Measurements from ENCODE around the gene C12orf54. TPM values are rescaled to one million over a fixed set of nuclear protein-coding genes. Genes with fewer than 3 reads are reported as not detected.
"Not testable (repeated sequence)": the region's sequence is repeated elsewhere in the genome, so short reads cannot be mapped to it uniquely, and the experiment has no call there.

Gene C12orf54
- polyA plus RNA-seq, 1 experiment = not detected

DNA sequence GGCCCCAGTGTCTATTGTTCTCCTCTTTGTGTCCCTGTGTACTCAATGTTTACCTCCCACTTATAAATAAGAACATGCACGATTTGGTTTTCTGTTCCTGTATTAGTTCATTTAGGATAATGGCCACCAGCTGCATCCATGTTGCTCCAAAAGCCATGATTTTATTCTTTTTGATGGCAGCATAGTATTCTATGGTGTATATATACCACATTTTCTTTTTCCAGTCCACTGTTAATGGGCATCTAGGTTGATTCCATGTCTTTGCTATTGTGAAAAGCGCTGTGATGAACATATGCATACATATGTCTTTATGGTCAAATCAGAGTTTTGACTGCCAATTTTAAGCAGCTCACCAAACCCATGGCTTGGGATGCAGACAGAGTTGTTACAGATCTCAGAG, 27.2 kb upstream of the C12orf54 start:
- POLR2A ChIA-PET = no interaction called here
- TF ChIP-seq, protein P1, sequence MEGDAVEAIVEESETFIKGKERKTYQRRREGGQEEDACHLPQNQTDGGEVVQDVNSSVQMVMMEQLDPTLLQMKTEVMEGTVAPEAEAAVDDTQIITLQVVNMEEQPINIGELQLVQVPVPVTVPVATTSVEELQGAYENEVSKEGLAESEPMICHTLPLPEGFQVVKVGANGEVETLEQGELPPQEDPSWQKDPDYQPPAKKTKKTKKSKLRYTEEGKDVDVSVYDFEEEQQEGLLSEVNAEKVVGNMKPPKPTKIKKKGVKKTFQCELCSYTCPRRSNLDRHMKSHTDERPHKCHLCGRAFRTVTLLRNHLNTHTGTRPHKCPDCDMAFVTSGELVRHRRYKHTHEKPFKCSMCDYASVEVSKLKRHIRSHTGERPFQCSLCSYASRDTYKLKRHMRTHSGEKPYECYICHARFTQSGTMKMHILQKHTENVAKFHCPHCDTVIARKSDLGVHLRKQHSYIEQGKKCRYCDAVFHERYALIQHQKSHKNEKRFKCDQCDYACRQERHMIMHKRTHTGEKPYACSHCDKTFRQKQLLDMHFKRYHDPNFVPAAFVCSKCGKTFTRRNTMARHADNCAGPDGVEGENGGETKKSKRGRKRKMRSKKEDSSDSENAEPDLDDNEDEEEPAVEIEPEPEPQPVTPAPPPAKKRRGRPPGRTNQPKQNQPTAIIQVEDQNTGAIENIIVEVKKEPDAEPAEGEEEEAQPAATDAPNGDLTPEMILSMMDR (IDR thresholded peaks at IDR 0.05; ENCODE audit: insufficient read depth, low read depth, low read length) = no peak
- CTCF ChIA-PET = interaction anchor here (1.8 kb wide), 1 partner anchor 13 kb away, joined by 4 read pairs; no protein-coding TSS in a partner anchor

DNA sequence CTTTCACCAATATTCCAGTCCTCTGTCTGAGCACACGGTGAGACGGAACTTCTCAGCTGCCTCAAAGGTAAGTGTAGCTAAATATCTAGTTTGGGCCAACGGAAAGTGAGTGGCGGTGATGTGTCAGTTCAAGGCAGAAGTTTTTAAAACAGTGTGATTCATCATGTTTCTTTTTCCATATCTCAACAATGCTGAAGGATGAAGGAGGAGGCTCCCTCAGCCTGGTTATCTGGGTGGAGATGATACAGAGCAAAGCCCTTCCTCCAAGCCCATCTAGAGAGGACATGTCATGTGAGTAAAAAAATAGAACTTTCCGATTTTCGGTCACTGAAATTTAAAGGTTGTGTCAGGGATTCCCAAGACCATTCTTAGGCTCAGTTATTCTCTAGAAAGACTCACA, 23.0 kb upstream of the C12orf54 start:
- CTCF ChIA-PET = no interaction called here
- Histone ChIP-seq H3K27me3 (ENCODE audit: control insufficient read depth, insufficient read depth, low read length) (0 out of 2 replicates have a peak, but pooled peaks cover 1% of the 10 kb centered on the region), H3K4me3 (ENCODE audit: low read depth, low read length) (no peak overlapping the region), H3K36me3 (ENCODE audit: control insufficient read depth, insufficient read depth, low read length) (no peaks in the 10 kb centered on the region)
- DNase-seq (ENCODE audit: low read depth) = no peak
- POLR2A ChIA-PET = no interaction called here
- TF ChIP-seq, protein P1 (IDR thresholded peaks at IDR 0.05; ENCODE audit: insufficient read depth, low read depth, low read length) = no peak

More for the DNA sequence above, 27.2 kb upstream of the C12orf54 start:
- H3K27me3 ChIP-seq (ENCODE audit: control insufficient read depth, insufficient read depth, low read length) = 0 out of 2 replicates have a peak, but pooled peaks cover 1% of the 10 kb centered on the region
- H3K36me3 ChIP-seq (ENCODE audit: control insufficient read depth, insufficient read depth, low read length) = no peaks in the 10 kb centered on the region
- H3K4me3 ChIP-seq (ENCODE audit: low read depth, low read length) = no peak overlapping the region
- DNase-seq (ENCODE audit: low read depth) = no peak

DNA sequence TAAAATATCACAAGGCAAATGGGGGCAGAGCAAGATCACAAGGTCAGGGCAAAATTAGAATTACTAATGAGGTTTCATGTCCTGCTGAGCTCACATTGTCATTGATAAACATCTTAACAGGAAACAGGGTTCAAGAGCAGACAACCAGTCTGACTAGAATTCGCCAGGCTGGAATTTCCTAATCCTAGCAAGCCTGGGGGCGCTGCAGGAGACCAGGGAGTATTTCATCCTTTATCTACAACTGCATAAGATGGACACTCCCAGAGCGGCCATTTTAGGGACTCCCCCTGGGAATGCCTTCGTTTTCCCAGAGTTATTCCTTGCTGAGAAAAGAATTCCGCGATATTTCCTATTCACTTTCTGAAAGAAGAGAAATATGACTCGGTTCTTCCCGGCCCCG, 13.3 kb upstream of the C12orf54 start:
- H3K4me3 ChIP-seq (ENCODE audit: low read depth, low read length); DNase-seq (ENCODE audit: low read depth); POLR2A ChIA-PET; H3K36me3 ChIP-seq (ENCODE audit: control insufficient read depth, insufficient read depth, low read length); H3K27me3 ChIP-seq (ENCODE audit: control insufficient read depth, insufficient read depth, low read length); CTCF ChIA-PET: not testable (repeated sequence)

DNA sequence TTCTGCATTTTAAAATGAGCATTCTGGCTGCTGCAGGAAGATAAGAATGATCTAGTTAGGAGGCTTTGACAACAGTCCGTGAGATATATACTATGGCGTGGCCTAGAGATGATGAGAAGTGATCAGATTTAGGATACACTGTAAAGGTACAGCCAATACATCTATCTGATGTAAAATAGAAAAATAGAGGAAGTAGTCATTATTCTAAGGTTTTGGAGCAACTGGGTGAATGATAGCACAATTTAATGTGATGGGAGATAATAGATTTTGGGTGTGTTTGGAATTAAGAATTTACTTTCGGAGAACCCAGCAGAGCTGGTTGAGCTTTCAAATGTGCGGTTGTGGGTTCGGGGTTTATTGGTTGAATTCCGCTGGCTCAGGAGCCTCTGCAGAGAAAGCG, 10.0 kb upstream of the C12orf54 start, which contains the start of gene ANP32D:
ANP32D (plus strand) TSS at position 301 of the 400 bp plus-strand sequence. CDS start 106 bp downstream, outside the sequence.
- no peak for DNase-seq (ENCODE audit: low read depth)
- POLR2A ChIA-PET = no interaction called here
- H3K4me3 ChIP-seq (ENCODE audit: low read depth, low read length) = no peak within 1 kb of the TSS
- TF ChIP-seq, protein P1 (IDR thresholded peaks at IDR 0.05; ENCODE audit: insufficient read depth, low read depth, low read length) = no peak
- CTCF ChIA-PET = interaction anchor here (0.5 kb wide), 1 partner anchor 49 kb away, joined by 4 read pairs; no protein-coding TSS in a partner anchor
- no peaks in the 10 kb centered on the region for H3K27me3 ChIP-seq (ENCODE audit: control insufficient read depth, insufficient read depth, low read length)
- H3K36me3 ChIP-seq (ENCODE audit: control insufficient read depth, insufficient read depth, low read length) = no peaks in the 10 kb centered on the region

DNA sequence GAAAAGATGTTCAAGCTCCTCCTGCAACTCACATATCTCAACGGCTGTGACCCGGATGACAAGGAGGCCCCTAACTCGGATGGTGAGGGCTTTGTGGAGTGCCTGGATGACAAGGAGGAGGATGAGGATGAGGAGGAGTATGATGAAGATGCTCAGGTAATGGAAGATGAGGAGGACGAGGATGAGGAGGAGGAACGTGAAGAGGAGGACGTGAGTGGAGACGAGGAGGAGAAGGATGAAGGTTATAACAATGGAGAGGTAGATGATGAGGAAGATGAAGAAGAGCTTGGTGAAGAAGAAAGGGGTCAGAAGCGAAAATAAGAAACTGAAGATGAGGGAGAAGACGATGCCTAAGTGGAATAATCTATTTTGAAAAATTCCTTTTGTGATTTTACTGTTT, 9.2 kb upstream of the C12orf54 start:
- POLR2A ChIA-PET = no interaction called here

DNA sequence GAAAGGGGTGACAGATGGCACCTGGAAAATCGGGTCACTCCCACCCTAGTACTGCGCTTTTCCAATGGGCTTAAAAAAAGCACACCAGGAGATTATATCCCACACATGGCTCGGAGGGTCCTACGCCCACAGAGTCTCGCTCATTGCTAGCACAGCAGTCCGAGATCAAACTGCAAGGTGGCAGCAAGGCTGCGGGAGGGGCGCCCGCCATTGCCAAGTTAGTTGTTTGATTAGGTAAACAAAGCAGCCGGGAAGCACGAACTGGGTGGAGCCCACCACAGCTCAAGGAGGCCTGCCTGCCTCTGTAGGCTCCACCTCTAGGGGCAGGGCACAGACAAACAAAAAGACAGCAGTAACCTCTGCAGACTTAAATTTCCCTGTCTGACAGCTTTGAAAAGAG, 7.8 kb upstream of the C12orf54 start:
- DNase-seq (ENCODE audit: low read depth); H3K4me3 ChIP-seq (ENCODE audit: low read depth, low read length); POLR2A ChIA-PET; H3K36me3 ChIP-seq (ENCODE audit: control insufficient read depth, insufficient read depth, low read length); H3K27me3 ChIP-seq (ENCODE audit: control insufficient read depth, insufficient read depth, low read length); CTCF ChIA-PET: not testable (repeated sequence)

More for the DNA sequence above, 9.2 kb upstream of the C12orf54 start:
- Histone ChIP-seq H3K36me3 (ENCODE audit: control insufficient read depth, insufficient read depth, low read length) (no peaks in the 10 kb centered on the region), H3K4me3 (ENCODE audit: low read depth, low read length) (no peak overlapping the region), H3K27me3 (ENCODE audit: control insufficient read depth, insufficient read depth, low read length) (no peaks in the 10 kb centered on the region)
- DNase-seq (ENCODE audit: low read depth) = no peak
- TF ChIP-seq, protein P1 (IDR thresholded peaks at IDR 0.05; ENCODE audit: insufficient read depth, low read depth, low read length) = no peak
- CTCF ChIA-PET = interaction anchor here (0.5 kb wide), 1 partner anchor 48 kb away, joined by 4 read pairs; no protein-coding TSS in a partner anchor

Data from BJ (cell line).